ENCODE measurements around the gene RARRES1. TPM values are rescaled to one million over a fixed set of nuclear protein-coding genes. Genes with fewer than 3 reads are reported as not detected.

The RARRES1 gene
- polyA plus RNA-seq, 2 of the 4 experiments (the other 2 are of a cell fraction) = 10.9 to 33.4 TPM

DNA sequence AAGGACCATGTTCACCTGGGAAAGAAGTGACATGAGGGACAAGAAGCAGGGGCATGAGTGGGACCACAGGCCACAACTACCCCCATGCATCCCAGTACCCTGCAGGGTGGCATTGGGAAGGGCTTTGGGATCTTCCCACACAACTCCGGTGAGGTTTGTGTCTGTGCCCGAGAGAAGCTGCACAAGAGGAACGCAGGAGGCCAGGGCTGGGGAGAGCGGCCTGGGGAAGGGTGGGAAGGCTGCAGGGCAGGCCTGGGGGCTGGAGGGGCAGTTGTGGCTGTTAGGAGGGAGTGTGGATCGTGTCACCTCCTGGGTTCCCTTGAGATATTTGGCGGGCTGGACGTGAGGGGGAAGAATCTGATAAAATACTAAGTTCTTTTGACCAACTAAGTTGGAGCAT lies 44.3 kb upstream of the RARRES1 start:
- CTCF ChIA-PET = interaction anchor here (0.8 to 5.1 kb wide), 5 partner anchors 13 to 49 kb away, joined by 3 to 26 read pairs (median 5); no protein-coding TSS in a partner anchor
- ATAC-seq (no peak), DNase-seq (ENCODE audit: low read depth in 1 of 2, low spot score in 1 of 2) (no peak), FAIRE-seq (no peak)
- Histone ChIP-seq H3K4me2 (no peak overlapping the region), H3K4me1 (peaks cover 38% of the 10 kb centered on the region), H3K27ac (peak overlapping the region in 1 of 2 experiments; percentile 65; a peak in 3 of 6 replicates), H3K9me3 (no peaks in the 10 kb centered on the region), H3K4me3 (no peak overlapping the region)
- TF ChIP-seq HDAC2 (IDR thresholded peaks at IDR 0.05) (no peak), SREBF2 (IDR thresholded peaks at IDR 0.05) (no peak), EHF (CRISPR knock-in tag; IDR thresholded peaks at IDR 0.05) (no peak), HOXB5 (CRISPR knock-in tag; IDR thresholded peaks at IDR 0.05) (no peak), CHD2 (IDR thresholded peaks at IDR 0.05; ENCODE audit: low read length, partially characterized antibody) (no peak), TP53 (CRISPR knock-in tag; IDR thresholded peaks at IDR 0.05) (no peak), CEBPB (IDR thresholded peaks at IDR 0.05) (no peak)
- TF ChIP-seq, protein P1, sequence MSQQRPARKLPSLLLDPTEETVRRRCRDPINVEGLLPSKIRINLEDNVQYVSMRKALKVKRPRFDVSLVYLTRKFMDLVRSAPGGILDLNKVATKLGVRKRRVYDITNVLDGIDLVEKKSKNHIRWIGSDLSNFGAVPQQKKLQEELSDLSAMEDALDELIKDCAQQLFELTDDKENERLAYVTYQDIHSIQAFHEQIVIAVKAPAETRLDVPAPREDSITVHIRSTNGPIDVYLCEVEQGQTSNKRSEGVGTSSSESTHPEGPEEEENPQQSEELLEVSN (IDR thresholded peaks at IDR 0.05; ENCODE audit: borderline replicate concordance, low read depth) = no peak
- TF ChIP-seq, protein P2, sequence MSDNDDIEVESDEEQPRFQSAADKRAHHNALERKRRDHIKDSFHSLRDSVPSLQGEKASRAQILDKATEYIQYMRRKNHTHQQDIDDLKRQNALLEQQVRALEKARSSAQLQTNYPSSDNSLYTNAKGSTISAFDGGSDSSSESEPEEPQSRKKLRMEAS (IDR thresholded peaks at IDR 0.05) = no peak
- POLR2A ChIA-PET = no interaction called here
- 78% methylated on average over 7 of the region's 7 CpGs for WGBS (ENCODE audit: missing lambda C conversion rate)

DNA sequence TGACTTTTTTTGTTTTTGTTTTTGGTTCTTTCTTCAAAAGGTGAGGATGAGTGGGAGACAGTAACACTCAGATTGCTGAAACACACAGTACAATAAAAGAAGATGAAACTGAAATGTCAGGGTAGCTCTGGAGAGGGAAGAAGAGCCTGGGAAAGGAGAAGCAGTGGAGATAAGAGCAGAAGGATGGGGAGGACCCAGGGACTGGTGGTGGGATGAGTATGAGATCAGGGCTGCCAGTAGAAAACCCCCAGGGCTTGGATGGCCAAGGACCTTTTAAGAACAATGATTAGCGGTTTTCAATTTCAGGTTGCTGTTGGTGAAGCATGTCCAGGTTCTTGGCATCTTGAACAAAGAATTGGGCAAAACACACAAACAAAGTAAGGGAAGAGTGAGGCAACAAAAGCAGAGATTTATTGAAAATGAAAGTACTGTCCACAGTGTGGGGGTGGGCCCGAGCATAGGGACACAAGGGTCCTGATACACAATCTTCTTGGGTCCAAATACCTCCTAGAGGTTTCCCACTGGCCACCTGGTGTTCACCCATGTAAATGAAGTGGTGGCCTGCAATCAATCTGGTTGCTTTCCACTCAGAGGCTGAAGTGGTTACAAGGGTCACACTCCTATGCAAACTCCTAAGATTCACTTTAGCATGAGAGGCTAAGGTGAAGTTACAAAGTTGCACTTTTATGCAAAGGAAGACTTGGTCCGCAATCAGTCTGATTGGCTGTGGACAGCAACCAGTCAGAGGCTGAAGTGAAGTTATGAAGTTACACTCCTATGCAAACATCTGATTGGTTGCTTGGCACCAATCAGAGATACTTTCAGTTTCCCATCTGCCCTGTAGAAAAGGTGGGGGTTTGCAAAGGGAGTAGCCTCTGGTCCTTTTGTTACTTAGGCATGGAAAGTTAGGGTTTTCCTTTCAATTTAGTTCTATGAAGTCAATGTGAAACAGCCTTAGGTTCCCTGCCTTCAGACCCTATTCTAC lies 43.5 kb upstream of the RARRES1 start:
- H3K4me1 ChIP-seq = peaks cover 46% of the 10 kb centered on the region
- no peaks in the 10 kb centered on the region for H3K9me3 ChIP-seq
- ChIA-PET CTCF (no interaction called here), POLR2A (no interaction called here)
- WGBS (ENCODE audit: missing lambda C conversion rate) = 81% methylated on average over 3 of the region's 3 CpGs
- ATAC-seq (peak in 1 of 2 experiments; percentile 32; a peak in 3 of 6 replicates), DNase-seq (ENCODE audit: low read depth in 1 of 2, low spot score in 1 of 2) (peak in 1 of 2 experiments; percentile 39), FAIRE-seq (no peak)
- no peak overlapping the region for H3K4me2 ChIP-seq
- TF ChIP-seq EHMT2 (IDR thresholded peaks at IDR 0.05; ENCODE audit: low read depth) (no peak), RCOR1 (IDR thresholded peaks at IDR 0.05; ENCODE audit: low read depth, low read length) (no peak), ZSCAN20 (CRISPR knock-in tag; IDR thresholded peaks at IDR 0.05) (no peak), POLR2A (IDR thresholded peaks at IDR 0.05; ENCODE audit: low read length) (no peak), ESRRA (IDR thresholded peaks at IDR 0.05; ENCODE audit: borderline replicate concordance, low read length) (no peak), RNF2 (IDR thresholded peaks at IDR 0.05; ENCODE audit: borderline replicate concordance, low read depth) (no peak), JUN (IDR thresholded peaks at IDR 0.05) (no peak), HDAC2 (IDR thresholded peaks at IDR 0.05) (no peak), CEBPB (IDR thresholded peaks at IDR 0.05) (no peak), RFX5 (IDR thresholded peaks at IDR 0.05) (no peak), CBX2 (IDR thresholded peaks at IDR 0.05; ENCODE audit: borderline replicate concordance, low read depth) (no peak), MAFK (IDR thresholded peaks at IDR 0.05; ENCODE audit: partially characterized antibody) (no peak), HOXA7 (CRISPR knock-in tag; IDR thresholded peaks at IDR 0.05) (no peak)
- TF ChIP-seq, protein P3, sequence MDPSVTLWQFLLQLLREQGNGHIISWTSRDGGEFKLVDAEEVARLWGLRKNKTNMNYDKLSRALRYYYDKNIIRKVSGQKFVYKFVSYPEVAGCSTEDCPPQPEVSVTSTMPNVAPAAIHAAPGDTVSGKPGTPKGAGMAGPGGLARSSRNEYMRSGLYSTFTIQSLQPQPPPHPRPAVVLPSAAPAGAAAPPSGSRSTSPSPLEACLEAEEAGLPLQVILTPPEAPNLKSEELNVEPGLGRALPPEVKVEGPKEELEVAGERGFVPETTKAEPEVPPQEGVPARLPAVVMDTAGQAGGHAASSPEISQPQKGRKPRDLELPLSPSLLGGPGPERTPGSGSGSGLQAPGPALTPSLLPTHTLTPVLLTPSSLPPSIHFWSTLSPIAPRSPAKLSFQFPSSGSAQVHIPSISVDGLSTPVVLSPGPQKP (IDR thresholded peaks at IDR 0.05; ENCODE audit: low read depth, low read length) = no peak
- TF ChIP-seq, protein P4, sequence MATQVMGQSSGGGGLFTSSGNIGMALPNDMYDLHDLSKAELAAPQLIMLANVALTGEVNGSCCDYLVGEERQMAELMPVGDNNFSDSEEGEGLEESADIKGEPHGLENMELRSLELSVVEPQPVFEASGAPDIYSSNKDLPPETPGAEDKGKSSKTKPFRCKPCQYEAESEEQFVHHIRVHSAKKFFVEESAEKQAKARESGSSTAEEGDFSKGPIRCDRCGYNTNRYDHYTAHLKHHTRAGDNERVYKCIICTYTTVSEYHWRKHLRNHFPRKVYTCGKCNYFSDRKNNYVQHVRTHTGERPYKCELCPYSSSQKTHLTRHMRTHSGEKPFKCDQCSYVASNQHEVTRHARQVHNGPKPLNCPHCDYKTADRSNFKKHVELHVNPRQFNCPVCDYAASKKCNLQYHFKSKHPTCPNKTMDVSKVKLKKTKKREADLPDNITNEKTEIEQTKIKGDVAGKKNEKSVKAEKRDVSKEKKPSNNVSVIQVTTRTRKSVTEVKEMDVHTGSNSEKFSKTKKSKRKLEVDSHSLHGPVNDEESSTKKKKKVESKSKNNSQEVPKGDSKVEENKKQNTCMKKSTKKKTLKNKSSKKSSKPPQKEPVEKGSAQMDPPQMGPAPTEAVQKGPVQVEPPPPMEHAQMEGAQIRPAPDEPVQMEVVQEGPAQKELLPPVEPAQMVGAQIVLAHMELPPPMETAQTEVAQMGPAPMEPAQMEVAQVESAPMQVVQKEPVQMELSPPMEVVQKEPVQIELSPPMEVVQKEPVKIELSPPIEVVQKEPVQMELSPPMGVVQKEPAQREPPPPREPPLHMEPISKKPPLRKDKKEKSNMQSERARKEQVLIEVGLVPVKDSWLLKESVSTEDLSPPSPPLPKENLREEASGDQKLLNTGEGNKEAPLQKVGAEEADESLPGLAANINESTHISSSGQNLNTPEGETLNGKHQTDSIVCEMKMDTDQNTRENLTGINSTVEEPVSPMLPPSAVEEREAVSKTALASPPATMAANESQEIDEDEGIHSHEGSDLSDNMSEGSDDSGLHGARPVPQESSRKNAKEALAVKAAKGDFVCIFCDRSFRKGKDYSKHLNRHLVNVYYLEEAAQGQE (IDR thresholded peaks at IDR 0.05) = no peak
- TF ChIP-seq, protein P5, sequence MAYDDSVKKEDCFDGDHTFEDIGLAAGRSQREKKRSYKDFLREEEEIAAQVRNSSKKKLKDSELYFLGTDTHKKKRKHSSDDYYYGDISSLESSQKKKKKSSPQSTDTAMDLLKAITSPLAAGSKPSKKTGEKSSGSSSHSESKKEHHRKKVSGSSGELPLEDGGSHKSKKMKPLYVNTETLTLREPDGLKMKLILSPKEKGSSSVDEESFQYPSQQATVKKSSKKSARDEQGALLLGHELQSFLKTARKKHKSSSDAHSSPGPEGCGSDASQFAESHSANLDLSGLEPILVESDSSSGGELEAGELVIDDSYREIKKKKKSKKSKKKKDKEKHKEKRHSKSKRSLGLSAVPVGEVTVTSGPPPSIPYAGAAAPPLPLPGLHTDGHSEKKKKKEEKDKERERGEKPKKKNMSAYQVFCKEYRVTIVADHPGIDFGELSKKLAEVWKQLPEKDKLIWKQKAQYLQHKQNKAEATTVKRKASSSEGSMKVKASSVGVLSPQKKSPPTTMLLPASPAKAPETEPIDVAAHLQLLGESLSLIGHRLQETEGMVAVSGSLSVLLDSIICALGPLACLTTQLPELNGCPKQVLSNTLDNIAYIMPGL (CRISPR knock-in tag; IDR thresholded peaks at IDR 0.05; ENCODE audit: borderline replicate concordance) = no peak
- H3K4me3 ChIP-seq = no peak overlapping the region
- H3K27ac ChIP-seq = peak overlapping the region in 1 of 2 experiments; percentile 67; a peak in 4 of 6 replicates
